HepG2 (cell line): Measurements from ENCODE around the gene R3HDM1. TPM values are rescaled to one million over a fixed set of nuclear protein-coding genes. Genes with fewer than 3 reads are reported as not detected.

Experiments
- ATAC-seq: fragments of 200-7000 bp; cut with Tn5 transposase; 3 replicates; pipeline ENCODE4 v1.9.1; 2020; ENCODE audit warnings: mild to moderate bottlenecking, moderate library complexity
- BruUV-seq: library from RNA; stranded (reverse); fragments of 400-500 nt; replicated peaks from 2 replicates; lab custom pipeline; 2021; lab: Mats Ljungman, UMichigan
- CTCF ChIA-PET: fragments of 300-600 bp; formaldehyde crosslinking; extraction: SDS; loops from one replicate; lab custom pipeline; 2021; ENCODE audit warnings: low total read pairs, inconsistent platforms, low intra/inter-chr PET ratio; lab: Yijun Ruan, JAX
- POLR2A ChIA-PET: fragments of 350-600 bp; sonication (Branson Sonifier 250); formaldehyde crosslinking; loops from one replicate; lab custom pipeline; 2020; ENCODE audit warnings: antibody characterized with exemption, inconsistent platforms; lab: Yijun Ruan, JAX
- DNase-seq: peaks from one replicate; pipeline ENCODE4 v3.0.0-alpha.2; 2015; ENCODE audit warnings: low spot score
- FAIRE-seq: peaks from 3 replicates; lab custom pipeline; 2011; peaks lifted over from hg19 to GRCh38; lab: Jason Lieb, UNC
- H2AFZ ChIP-seq: one replicate; pipeline ENCODE4 v1.6.1; 2011; ENCODE audit warnings: low read length, inconsistent platforms
- H3K27ac ChIP-seq: fragments of 300-600 bp; 3 replicates; pipeline ENCODE4 v1.8.0; 2011; ENCODE audit warnings: mixed run types, mild to moderate bottlenecking, mixed read lengths, low read length, inconsistent platforms; ENCODE audit not compliant: insufficient read depth; ENCODE audit errors: extremely low read length
- H3K27me3 ChIP-seq, 2 experiments: fragments of 200-600 bp in 1 of 2; 2 replicates in 1 of 2; 3 replicates in 1 of 2; pipeline versions ENCODE4 v1.6.0 to v1.8.0; 2011; ENCODE audit warnings: low read length in 2 of 2, mild to moderate bottlenecking in 2 of 2, moderate library complexity in 2 of 2, inconsistent platforms in 1 of 2; ENCODE audit not compliant: insufficient read depth in 2 of 2, control insufficient read depth in 1 of 2
- H3K36me3 ChIP-seq, 2 experiments: fragments of 200-600 bp in 1 of 2; replicated peaks in 1 of 2; 2 replicates in 1 of 2; 3 replicates in 1 of 2; pipeline versions ENCODE4 v1.5.1 to v1.8.0; 2011; ENCODE audit warnings: low read length in 2 of 2, inconsistent platforms in 1 of 2; ENCODE audit not compliant: insufficient read depth in 2 of 2, control insufficient read depth in 1 of 2
- H3K4me1 ChIP-seq: 2 replicates; pipeline ENCODE4 v1.5.1; 2012; ENCODE audit warnings: low read length, inconsistent platforms; ENCODE audit not compliant: insufficient read depth
- H3K4me2 ChIP-seq: 2 replicates; pipeline ENCODE4 v1.6.0; 2011; ENCODE audit warnings: low read depth, low read length, inconsistent platforms
- H3K4me3 ChIP-seq, 3 experiments: fragments of 200-600 bp in 1 of 3; sonication (generic), shearing (Covaris generic) in 1 of 3; replicated peaks in 1 of 3; 2 replicates each; pipeline ENCODE4 v1.5.1; 2011 to 2016; ENCODE audit warnings: low read length in 3 of 3, inconsistent platforms in 2 of 3, low read depth in 2 of 3, mild to moderate bottlenecking in 2 of 3, control low read depth in 1 of 3, mixed read lengths in 1 of 3; ENCODE audit not compliant: insufficient read depth in 1 of 3
- H3K79me2 ChIP-seq: one replicate; pipeline ENCODE4 v1.6.1; 2011; ENCODE audit warnings: low read length, inconsistent platforms; ENCODE audit not compliant: insufficient read depth
- H3K9ac ChIP-seq: 2 replicates; pipeline ENCODE4 v1.6.0; 2011; ENCODE audit warnings: mild to moderate bottlenecking, low read depth, low read length, inconsistent platforms; ENCODE audit not compliant: insufficient read depth
- H3K9me3 ChIP-seq: 2 replicates; pipeline ENCODE4 v1.5.1; 2012; ENCODE audit warnings: mild to moderate bottlenecking, low read length
- H4K20me1 ChIP-seq: 2 replicates; pipeline ENCODE4 v1.6.0; 2011; ENCODE audit warnings: inconsistent platforms, mild to moderate bottlenecking, low read length, moderate library complexity; ENCODE audit not compliant: insufficient read depth
- ATF1 ChIP-seq: IDR thresholded peaks from 2 replicates; pipeline ENCODE4 v1.6.1; 2016; ENCODE audit warnings: mild to moderate bottlenecking, control low read depth
- ETV5 ChIP-seq: IDR thresholded peaks from 2 replicates; pipeline ENCODE4 v1.6.1; 2018; ENCODE audit warnings: missing biosample characterization, missing genetic modification reagents, inconsistent platforms, borderline replicate concordance
- GABPB1 ChIP-seq: IDR thresholded peaks from 2 replicates; pipeline ENCODE4 v1.6.1; 2016; ENCODE audit warnings: mild to moderate bottlenecking, missing genetic modification reagents, moderate library complexity, missing compliant biosample characterization
- MAF1 ChIP-seq: sonication (generic); formaldehyde crosslinking; IDR thresholded peaks from 2 replicates; pipeline ENCODE4 v1.5.0; 2020; ENCODE audit warnings: missing genetic modification reagents, borderline replicate concordance
- MTF1 ChIP-seq: sonication (generic); formaldehyde crosslinking; IDR thresholded peaks from 2 replicates; pipeline ENCODE4 v1.5.0; 2020; ENCODE audit warnings: missing genetic modification reagents
- NR2C2 ChIP-seq: sonication (generic); formaldehyde crosslinking; IDR thresholded peaks from 2 replicates; pipeline ENCODE4 v1.4.0; 2020; ENCODE audit warnings: missing genetic modification reagents, mild to moderate bottlenecking, moderate library complexity, borderline replicate concordance
- ONECUT2 ChIP-seq: sonication (generic); formaldehyde crosslinking; IDR thresholded peaks from 2 replicates; pipeline ENCODE4 v1.4.0; 2020; ENCODE audit warnings: missing genetic modification reagents
- PTBP1 ChIP-seq: fragments of 200-400 bp; formaldehyde crosslinking; IDR thresholded peaks from 2 replicates; pipeline ENCODE4 v1.6.1; 2018; ENCODE audit warnings: low read length, low read depth; ENCODE audit not compliant: poor library complexity, severe bottlenecking
- SALL1 ChIP-seq: sonication (generic); formaldehyde crosslinking; IDR thresholded peaks from 2 replicates; pipeline ENCODE4 v1.8.0; 2022; ENCODE audit warnings: mild to moderate bottlenecking, missing genetic modification reagents
- U2AF1 ChIP-seq: fragments of 200-400 bp; formaldehyde crosslinking; optimal IDR thresholded peaks from 2 replicates; pipeline ENCODE3; 2017; ENCODE audit warnings: mild to moderate bottlenecking, low read depth, low read length
- ZFYVE20 ChIP-seq: sonication (generic); formaldehyde crosslinking; IDR thresholded peaks from 2 replicates; pipeline ENCODE4 v1.8.0; 2023; ENCODE audit warnings: low read depth, mild to moderate bottlenecking, moderate library complexity, missing genetic modification reagents, borderline replicate concordance
- ZNF124 ChIP-seq: sonication (generic); formaldehyde crosslinking; IDR thresholded peaks from 2 replicates; pipeline ENCODE4 v1.4.0; 2020; ENCODE audit warnings: missing genetic modification reagents
- ZNF510 ChIP-seq: sonication (generic); formaldehyde crosslinking; IDR thresholded peaks from 2 replicates; pipeline ENCODE4 v1.4.0; 2020; ENCODE audit warnings: low read depth, mild to moderate bottlenecking, missing genetic modification reagents
- ZNF776 ChIP-seq: sonication (generic); formaldehyde crosslinking; IDR thresholded peaks from 2 replicates; pipeline ENCODE4 v1.4.0; 2020; ENCODE audit warnings: mild to moderate bottlenecking, missing genetic modification reagents
- WGBS: methylation state at CpG from one replicate; pipeline ENCODE4 v1.1.6; 2017; ENCODE audit warnings: low lambda C conversion rate; 5-methylcytosine and 5-hydroxymethylcytosine counted together
- in situ Hi-C: cut with HindIII; loops from 2 replicates; pipeline ENCODE4 v1.10.0; 2017; ENCODE audit warnings: low pct_unique_long_range_greater_than_20kb; ENCODE audit not compliant: extremely low pct_ligation_motif_present
- intact Hi-C: fragments of 100-400 bp; cut with micrococcal nuclease; formaldehyde crosslinking; loops from one replicate; pipeline ENCODE4 v1.10.0; 2022; ENCODE audit not compliant: unreplicated experiment
- polyA plus RNA-seq, 8 experiments: library from polyadenylated mRNA; depleted of rRNA in 3 of 8; stranded (reverse) in 7 of 8; unstranded in 1 of 8; fragments of >200 nt; fragmentation: Illumina TruSeq in 4 of 8; extraction: Trizol in 4 of 8; gene quantifications; 2 replicates each; pipeline versions ENCODE4 v1.2.1 to v1.2.3, GENCODE V29; 2011 to 2016; ENCODE audit warnings: low read depth in 4 of 8, missing spikeins in 1 of 8, mixed read lengths in 1 of 8; ENCODE audit not compliant: insufficient read depth in 1 of 8
- total RNA-seq, 5 experiments: library from RNA; depleted of rRNA; stranded (reverse); fragments of >200 nt; fragmentation: Illumina TruSeq; extraction: Trizol; gene quantifications; 2 replicates each; pipeline ENCODE4 v1.2.3, GENCODE V29; 2016; ENCODE audit warnings: low read depth in 1 of 5
- TF ChIP-seq, protein P1 (sequence below): sonication (generic); formaldehyde crosslinking; IDR thresholded peaks from 2 replicates; pipeline ENCODE4 v1.5.0; 2020; ENCODE audit warnings: mild to moderate bottlenecking, missing genetic modification reagents, borderline replicate concordance
- TF ChIP-seq, protein P2 (sequence below): sonication (generic); formaldehyde crosslinking; IDR thresholded peaks from 2 replicates; pipeline ENCODE4 v1.4.0; 2020; ENCODE audit warnings: mild to moderate bottlenecking, missing genetic modification reagents, borderline replicate concordance

R3HDM1 gene
- total and polyA plus RNA-seq, 2 of the 13 experiments (the other 11 are each of a cell fraction or from before 2014, with no cell fraction given) = 15.7 to 54.3 TPM

DNA sequence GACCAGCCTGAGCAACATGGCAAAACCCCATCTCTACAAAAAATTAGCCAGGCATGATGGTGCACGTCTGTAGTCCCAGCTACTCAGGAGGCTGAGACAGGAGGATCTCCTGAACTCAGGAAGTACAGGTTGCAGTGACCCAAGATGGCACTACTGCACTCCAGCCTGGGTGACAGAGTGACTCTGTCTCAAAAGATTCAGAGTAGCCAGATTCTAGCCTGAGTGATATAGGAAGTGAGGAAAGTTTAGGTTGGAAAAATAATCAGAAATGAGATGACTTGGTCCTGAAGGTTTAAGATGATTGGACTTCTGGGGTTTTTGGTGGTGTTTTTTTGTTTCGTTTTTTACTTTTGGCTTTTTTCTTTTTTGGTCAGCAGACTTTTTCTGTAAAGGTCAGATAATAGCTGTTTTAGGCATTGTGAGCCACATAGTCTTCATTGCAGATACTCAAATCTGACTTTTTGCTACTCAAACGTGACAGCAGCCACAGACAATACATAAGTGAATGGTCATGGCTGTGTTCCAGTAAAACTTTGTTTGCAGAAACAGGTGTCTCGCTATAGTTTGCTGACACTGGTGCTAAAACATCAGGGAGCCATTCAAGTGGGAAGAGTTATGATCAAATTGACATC, 106.3 kb downstream of the R3HDM1 start:
- POLR2A ChIA-PET = interaction anchor here (1.3 kb wide), 1 partner anchor 106 kb away, joined by 3 read pairs; the partner anchor contains the start of genes R3HDM1 and ZRANB3
- DNase-seq (no peak), FAIRE-seq (no peak), ATAC-seq (no peak)
- Histone ChIP-seq H3K9ac (no peak overlapping the region), H3K27ac (no peak overlapping the region), H3K36me3 (peaks cover 4 to 36% of the 10 kb centered on the region in 2 experiments; a peak in 4 of 5 replicates), H2AFZ (no peak overlapping the region), H3K4me1 (peaks cover 8% of the 10 kb centered on the region), H3K9me3 (no peaks in the 10 kb centered on the region), H3K4me2 (no peak overlapping the region), H4K20me1 (no peaks in the 10 kb centered on the region), H3K4me3 (no peak overlapping the region), H3K27me3 (no peaks in the 10 kb centered on the region), H3K79me2 (no peaks in the 10 kb centered on the region)
- 95% methylated on average over 4 of the region's 4 CpGs for WGBS
- BruUV-seq = no TSS peak
- TF ChIP-seq MTF1 (CRISPR knock-in tag) = no peak
- no peak for TF ChIP-seq ATF1 (CRISPR knock-in tag)
- no peak for TF ChIP-seq ETV5
- in situ Hi-C loops (no loop called here), intact Hi-C loops (no loop called here)
- CTCF ChIA-PET = no interaction called here

DNA sequence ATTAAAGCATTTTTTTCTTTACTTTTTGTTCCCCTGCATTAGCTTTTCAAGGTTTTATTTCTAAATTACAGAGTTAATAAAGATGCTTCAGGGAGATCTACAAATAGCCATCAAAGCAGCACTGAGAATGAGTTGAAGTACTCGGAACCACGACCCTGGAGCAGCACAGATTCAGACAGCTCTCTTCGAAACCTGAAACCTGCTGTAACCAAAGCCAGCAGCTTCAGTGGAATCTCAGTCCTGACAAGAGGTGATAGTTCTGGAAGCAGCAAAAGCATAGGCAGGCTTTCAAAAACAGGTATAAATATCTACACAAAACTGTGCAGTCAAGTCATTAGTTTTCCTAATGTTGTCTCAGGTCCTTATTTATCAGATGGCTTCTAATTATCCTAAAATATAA, 107.5 kb downstream of the R3HDM1 start:
- BruUV-seq = no TSS peak
- intact Hi-C loops (no loop called here), in situ Hi-C loops (no loop called here)
- H3K4me3 ChIP-seq = no peak overlapping the region
- FAIRE-seq = no peak
- no peak for DNase-seq
- no peak overlapping the region for H3K9ac ChIP-seq
- H4K20me1 ChIP-seq = no peaks in the 10 kb centered on the region
- H3K36me3 ChIP-seq = peaks cover 4 to 36% of the 10 kb centered on the region in 2 experiments; a peak in 4 of 5 replicates
- no peak for ATAC-seq
- WGBS = 93% methylated on average over 3 of the region's 3 CpGs
- no peak overlapping the region for H3K27ac ChIP-seq
- H3K4me2 ChIP-seq = no peak overlapping the region
- no peaks in the 10 kb centered on the region for H3K9me3 ChIP-seq
- ChIA-PET POLR2A (no interaction called here), CTCF (no interaction called here)
- H3K4me1 ChIP-seq = peaks cover 8% of the 10 kb centered on the region
- H3K79me2 ChIP-seq = no peaks in the 10 kb centered on the region
- no peak overlapping the region for H2AFZ ChIP-seq
- no peaks in the 10 kb centered on the region for H3K27me3 ChIP-seq
- TF ChIP-seq U2AF1 (no peak), MAF1 (CRISPR knock-in tag) (no peak), ZFYVE20 (CRISPR knock-in tag) (no peak), ZNF510 (CRISPR knock-in tag) (no peak), PTBP1 (no peak), SALL1 (CRISPR knock-in tag) (no peak), ONECUT2 (CRISPR knock-in tag) (no peak), GABPB1 (CRISPR knock-in tag) (no peak), ZNF124 (CRISPR knock-in tag) (no peak), ZNF776 (CRISPR knock-in tag) (no peak), NR2C2 (CRISPR knock-in tag) (no peak)
- TF ChIP-seq, protein P1, sequence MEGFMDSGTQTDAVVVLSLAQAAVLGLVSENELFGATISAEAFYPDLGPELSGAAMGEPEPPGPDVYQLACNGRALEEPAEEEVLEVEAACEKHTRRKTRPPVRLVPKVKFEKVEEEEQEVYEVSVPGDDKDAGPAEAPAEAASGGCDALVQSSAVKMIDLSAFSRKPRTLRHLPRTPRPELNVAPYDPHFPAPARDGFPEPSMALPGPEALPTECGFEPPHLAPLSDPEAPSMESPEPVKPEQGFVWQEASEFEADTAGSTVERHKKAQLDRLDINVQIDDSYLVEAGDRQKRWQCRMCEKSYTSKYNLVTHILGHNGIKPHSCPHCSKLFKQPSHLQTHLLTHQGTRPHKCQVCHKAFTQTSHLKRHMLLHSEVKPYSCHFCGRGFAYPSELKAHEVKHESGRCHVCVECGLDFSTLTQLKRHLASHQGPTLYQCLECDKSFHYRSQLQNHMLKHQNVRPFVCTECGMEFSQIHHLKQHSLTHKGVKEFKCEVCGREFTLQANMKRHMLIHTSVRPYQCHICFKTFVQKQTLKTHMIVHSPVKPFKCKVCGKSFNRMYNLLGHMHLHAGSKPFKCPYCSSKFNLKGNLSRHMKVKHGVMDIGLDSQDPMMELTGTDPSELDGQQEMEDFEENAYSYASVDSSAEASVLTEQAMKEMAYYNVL (CRISPR knock-in tag) = no peak
- TF ChIP-seq, protein P2, sequence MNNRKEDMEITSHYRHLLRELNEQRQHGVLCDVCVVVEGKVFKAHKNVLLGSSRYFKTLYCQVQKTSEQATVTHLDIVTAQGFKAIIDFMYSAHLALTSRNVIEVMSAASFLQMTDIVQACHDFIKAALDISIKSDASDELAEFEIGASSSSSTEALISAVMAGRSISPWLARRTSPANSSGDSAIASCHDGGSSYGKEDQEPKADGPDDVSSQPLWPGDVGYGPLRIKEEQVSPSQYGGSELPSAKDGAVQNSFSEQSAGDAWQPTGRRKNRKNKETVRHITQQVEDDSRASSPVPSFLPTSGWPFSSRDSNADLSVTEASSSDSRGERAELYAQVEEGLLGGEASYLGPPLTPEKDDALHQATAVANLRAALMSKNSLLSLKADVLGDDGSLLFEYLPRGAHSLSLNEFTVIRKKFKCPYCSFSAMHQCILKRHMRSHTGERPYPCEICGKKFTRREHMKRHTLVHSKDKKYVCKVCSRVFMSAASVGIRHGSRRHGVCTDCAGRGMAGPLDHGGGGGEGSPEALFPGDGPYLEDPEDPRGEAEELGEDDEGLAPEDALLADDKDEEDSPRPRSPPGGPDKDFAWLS (CRISPR knock-in tag) = no peak
